HG03354 (cell line): Measurements from ENCODE around the gene TRIP13.
A peak's percentile ranks its signal among the peaks of the same experiment; 100 is the strongest.

ENCODE experiments used
- ATAC-seq: cut with Tn5 transposase; IDR thresholded peaks from one replicate; pipeline ENCODE4 v1.9.1; 2021; ENCODE audit warnings: mild to moderate bottlenecking; ENCODE audit not compliant: unreplicated experiment, poor library complexity, severe bottlenecking

The TRIP13 gene

GRCh38 chr5:962386-962785 is 69.7 kb downstream of the TRIP13 start:
- ATAC-seq = no peak

- no peak for ATAC-seq
Observed at GRCh38 chr5:962801-963200, 70.1 kb downstream of the TRIP13 start.

GRCh38 chr5:963310-963672 is 70.6 kb downstream of the TRIP13 start:
- no peak for ATAC-seq

GRCh38 chr5:963673-964531 is 71.2 kb downstream of the TRIP13 start:
- ATAC-seq = peak; percentile 81

- ATAC-seq = no peak
Observed at GRCh38 chr5:964821-965220, 72.1 kb downstream of the TRIP13 start.

GRCh38 chr5:965604-966344 is 73.1 kb downstream of the TRIP13 start:
- ATAC-seq = no peak

- no peak for ATAC-seq
Observed at GRCh38 chr5:966345-966710, 73.6 kb downstream of the TRIP13 start.

- no peak for ATAC-seq
Observed at GRCh38 chr5:966941-967340, 74.3 kb downstream of the TRIP13 start.
